Mesenchymal stem cell (in vitro differentiated cells and primary cell): ENCODE results near the gene ZNF469.

Experiments
- DNase-seq: peaks from one replicate; pipeline ENCODE4 v3.0.0-alpha.2; 2013
- H2AFZ ChIP-seq: one replicate; pipeline ENCODE4 v1.6.1; 2013; ENCODE audit warnings: low read depth, mild to moderate bottlenecking, control low read depth, inconsistent platforms, low read length, moderate library complexity
- H2AK5ac ChIP-seq: 2 replicates; pipeline ENCODE4 v1.6.1; 2013; ENCODE audit warnings: low read length, moderate library complexity, mild to moderate bottlenecking, inconsistent platforms; ENCODE audit not compliant: severe bottlenecking
- H2BK120ac ChIP-seq: one replicate; pipeline ENCODE4 v1.6.1; 2013; ENCODE audit warnings: low read depth, mild to moderate bottlenecking, inconsistent platforms, low read length, moderate library complexity
- H2BK12ac ChIP-seq, 2 experiments: one replicate each; pipeline ENCODE4 v1.6.1; 2013; ENCODE audit warnings: inconsistent platforms in 2 of 2, low read length in 2 of 2, mild to moderate bottlenecking in 2 of 2, moderate library complexity in 2 of 2, control low read depth in 1 of 2
- H2BK15ac ChIP-seq: one replicate; pipeline ENCODE4 v1.6.1; 2013; ENCODE audit warnings: mild to moderate bottlenecking, low read depth, inconsistent platforms; ENCODE audit not compliant: poor library complexity, severe bottlenecking
- H2BK5ac ChIP-seq: 2 replicates; pipeline ENCODE4 v1.6.1; 2013; ENCODE audit warnings: low read depth, mild to moderate bottlenecking, low read length, control low read depth, inconsistent platforms; ENCODE audit not compliant: poor library complexity, severe bottlenecking
- H3K14ac ChIP-seq, 2 experiments: one replicate each; pipeline ENCODE4 v1.6.1; 2013; ENCODE audit warnings: inconsistent platforms in 2 of 2, low read length in 2 of 2, control low read depth in 1 of 2, mild to moderate bottlenecking in 1 of 2, moderate library complexity in 1 of 2
- H3K18ac ChIP-seq, 2 experiments: one replicate each; pipeline ENCODE4 v1.6.1; 2013; ENCODE audit warnings: inconsistent platforms in 2 of 2, low read length in 2 of 2, control low read depth in 1 of 2, low read depth in 1 of 2, mild to moderate bottlenecking in 1 of 2
- H3K23ac ChIP-seq, 2 experiments: one replicate each; pipeline ENCODE4 v1.6.1; 2013; ENCODE audit warnings: inconsistent platforms in 2 of 2, low read length in 2 of 2, mild to moderate bottlenecking in 2 of 2, moderate library complexity in 2 of 2, control low read depth in 1 of 2
- H3K27ac ChIP-seq: 2 replicates; pipeline ENCODE4 v1.5.1; 2013; ENCODE audit warnings: mild to moderate bottlenecking, moderate library complexity, low read length, control low read depth, inconsistent platforms; ENCODE audit not compliant: poor library complexity, severe bottlenecking
- H3K27me3 ChIP-seq, 2 experiments: 2 replicates each; pipeline versions ENCODE4 v1.6.1 to v1.7.0; 2013; ENCODE audit warnings: low read length in 2 of 2, mild to moderate bottlenecking in 2 of 2, moderate library complexity in 2 of 2, control low read depth in 1 of 2, inconsistent platforms in 1 of 2; ENCODE audit not compliant: control insufficient read depth in 1 of 2, insufficient read depth in 1 of 2
- H3K36me3 ChIP-seq, 2 experiments: 2 replicates each; pipeline versions ENCODE4 v1.6.1 to v1.7.0; 2013; ENCODE audit warnings: low read length in 2 of 2, control low read depth in 1 of 2, inconsistent platforms in 1 of 2, low read depth in 1 of 2, mild to moderate bottlenecking in 1 of 2; ENCODE audit not compliant: insufficient read depth in 2 of 2, control insufficient read depth in 1 of 2
- H3K4ac ChIP-seq, 2 experiments: one replicate each; pipeline ENCODE4 v1.6.1; 2013; ENCODE audit warnings: inconsistent platforms in 2 of 2, low read length in 2 of 2, mild to moderate bottlenecking in 2 of 2, moderate library complexity in 2 of 2, control low read depth in 1 of 2, low read depth in 1 of 2
- H3K4me1 ChIP-seq: 2 replicates; pipeline ENCODE4 v1.6.1; 2013; ENCODE audit warnings: low read depth, low read length, control low read depth; ENCODE audit not compliant: control insufficient read depth, insufficient read depth
- H3K4me2 ChIP-seq: 2 replicates; pipeline ENCODE4 v1.6.1; 2013; ENCODE audit warnings: low read length, mild to moderate bottlenecking, inconsistent platforms; ENCODE audit not compliant: poor library complexity, severe bottlenecking
- H3K4me3 ChIP-seq, 2 experiments: 2 replicates each; pipeline versions ENCODE4 v1.5.1 to v1.7.0; 2013; ENCODE audit warnings: low read length in 2 of 2, mild to moderate bottlenecking in 2 of 2, control low read depth in 1 of 2, low read depth in 1 of 2; ENCODE audit not compliant: insufficient read depth in 1 of 2
- H3K79me1 ChIP-seq: replicated peaks from 2 replicates; pipeline ENCODE4 v1.6.1; 2013; ENCODE audit warnings: mild to moderate bottlenecking, control low read depth, low read length, inconsistent platforms; ENCODE audit not compliant: poor library complexity, severe bottlenecking
- H3K9ac ChIP-seq: 2 replicates; pipeline ENCODE4 v1.7.0; 2013; ENCODE audit warnings: mild to moderate bottlenecking, low read length, moderate library complexity
- H3K9me3 ChIP-seq: 2 replicates; pipeline ENCODE4 v1.7.0; 2013; ENCODE audit warnings: mild to moderate bottlenecking, low read length; ENCODE audit not compliant: control insufficient read depth
- H4K8ac ChIP-seq: one replicate; pipeline ENCODE4 v1.6.1; 2013; ENCODE audit warnings: inconsistent platforms, mild to moderate bottlenecking, low read length, moderate library complexity
- H4K91ac ChIP-seq: one replicate; pipeline ENCODE4 v1.6.1; 2013; ENCODE audit warnings: mild to moderate bottlenecking, low read length, inconsistent platforms
- WGBS: methylation state at CpG from one replicate; pipeline ENCODE4 v1.1.7; 2013; ENCODE audit warnings: mixed read lengths; 5-methylcytosine and 5-hydroxymethylcytosine counted together

Gene ZNF469

GRCh38 chr16:88356124-88356726, 26.5 kb upstream of the ZNF469 start:
- no peaks in the 10 kb centered on the region for H3K9me3 ChIP-seq
- H3K23ac ChIP-seq = no peak overlapping the region
- H2BK120ac ChIP-seq = no peak overlapping the region
- H3K4me3 ChIP-seq = no peak overlapping the region
- H2BK12ac ChIP-seq = no peak overlapping the region
- no peak overlapping the region for H3K4me2 ChIP-seq
- DNase-seq = peak; percentile 27
- no peak overlapping the region for H4K91ac ChIP-seq
- H3K18ac ChIP-seq = no peak overlapping the region
- H3K4ac ChIP-seq = no peak overlapping the region
- no peaks in the 10 kb centered on the region for H3K36me3 ChIP-seq
- no peak overlapping the region for H3K9ac ChIP-seq
- peaks cover 5 to 27% of the 10 kb centered on the region in 2 experiments for H3K27me3 ChIP-seq
- no peak overlapping the region for H2AFZ ChIP-seq
- no peak overlapping the region for H3K14ac ChIP-seq
- H2AK5ac ChIP-seq = no peak overlapping the region
- no peaks in the 10 kb centered on the region for H3K79me1 ChIP-seq
- no peak overlapping the region for H2BK5ac ChIP-seq
- H3K27ac ChIP-seq = no peak overlapping the region
- peak overlapping the region; percentile 30 for H2BK15ac ChIP-seq
- H4K8ac ChIP-seq = no peak overlapping the region
- 95% methylated on average over 13 of the region's 15 CpGs for WGBS
- peaks cover 8% of the 10 kb centered on the region for H3K4me1 ChIP-seq

GRCh38 chr16:88356727-88357199, 26.0 kb upstream of the ZNF469 start:
- no peak overlapping the region for H4K91ac ChIP-seq
- WGBS = 91% methylated on average over 13 of the region's 13 CpGs
- H2AK5ac ChIP-seq = no peak overlapping the region
- no peak overlapping the region for H4K8ac ChIP-seq
- H3K4me3 ChIP-seq = no peak overlapping the region
- no peak overlapping the region for H2AFZ ChIP-seq
- no peak overlapping the region for H2BK15ac ChIP-seq
- H3K27ac ChIP-seq = no peak overlapping the region
- H3K18ac ChIP-seq = peak overlapping the region in 1 of 2 experiments; percentile 34
- H2BK5ac ChIP-seq = no peak overlapping the region
- H3K9ac ChIP-seq = no peak overlapping the region
- no peak overlapping the region for H3K14ac ChIP-seq
- H3K9me3 ChIP-seq = peaks cover under 1% of the 10 kb centered on the region
- peak overlapping the region in 1 of 2 experiments; percentile 67 for H2BK12ac ChIP-seq
- H3K4me2 ChIP-seq = no peak overlapping the region
- H3K4ac ChIP-seq = no peak overlapping the region
- H2BK120ac ChIP-seq = no peak overlapping the region
- H3K79me1 ChIP-seq = no peaks in the 10 kb centered on the region
- DNase-seq = no peak
- no peak overlapping the region for H3K23ac ChIP-seq
- no peaks in the 10 kb centered on the region for H3K36me3 ChIP-seq
- peaks cover 8% of the 10 kb centered on the region for H3K4me1 ChIP-seq
- H3K27me3 ChIP-seq = peaks cover 7 to 31% of the 10 kb centered on the region in 2 experiments

GRCh38 chr16:88357317-88358022, 25.3 kb upstream of the ZNF469 start:
- H4K91ac ChIP-seq = no peak overlapping the region
- no peak for DNase-seq
- H3K14ac ChIP-seq = no peak overlapping the region
- no peak overlapping the region for H2BK5ac ChIP-seq
- peak overlapping the region; percentile 56 for H2AFZ ChIP-seq
- peak overlapping the region in 1 of 2 experiments; percentile 70 for H3K23ac ChIP-seq
- H3K9me3 ChIP-seq = peaks cover 8% of the 10 kb centered on the region
- H3K79me1 ChIP-seq = no peaks in the 10 kb centered on the region
- no peak overlapping the region for H2BK12ac ChIP-seq
- no peak overlapping the region for H3K18ac ChIP-seq
- no peak overlapping the region for H4K8ac ChIP-seq
- no peak overlapping the region for H3K27ac ChIP-seq
- peaks cover 8% of the 10 kb centered on the region for H3K4me1 ChIP-seq
- 93% methylated on average over 26 of the region's 26 CpGs for WGBS
- H3K36me3 ChIP-seq = no peaks in the 10 kb centered on the region
- peaks cover 8 to 38% of the 10 kb centered on the region in 2 experiments for H3K27me3 ChIP-seq
- no peak overlapping the region for H3K4ac ChIP-seq
- no peak overlapping the region for H3K4me2 ChIP-seq
- H2AK5ac ChIP-seq = no peak overlapping the region
- H2BK15ac ChIP-seq = no peak overlapping the region
- no peak overlapping the region for H2BK120ac ChIP-seq
- no peak overlapping the region for H3K9ac ChIP-seq
- H3K4me3 ChIP-seq = no peak overlapping the region

- Histone ChIP-seq H3K4me3 (no peak overlapping the region), H3K4ac (no peak overlapping the region), H3K4me2 (no peak overlapping the region), H3K9ac (no peak overlapping the region), H3K23ac (peak overlapping the region in 1 of 2 experiments; percentile 70), H2BK15ac (no peak overlapping the region), H3K27me3 (peaks cover 8 to 42% of the 10 kb centered on the region in 2 experiments), H3K79me1 (no peaks in the 10 kb centered on the region), H3K14ac (no peak overlapping the region), H2BK5ac (no peak overlapping the region), H2AK5ac (no peak overlapping the region), H2BK120ac (no peak overlapping the region), H3K18ac (no peak overlapping the region), H3K9me3 (peaks cover 13% of the 10 kb centered on the region), H4K91ac (no peak overlapping the region), H4K8ac (no peak overlapping the region), H3K36me3 (no peaks in the 10 kb centered on the region), H2BK12ac (no peak overlapping the region), H3K4me1 (peaks cover 8% of the 10 kb centered on the region), H2AFZ (no peak overlapping the region), H3K27ac (no peak overlapping the region)
- no peak for DNase-seq
- WGBS = 84% methylated on average over 16 of the region's 16 CpGs
These were observed 24.7 kb upstream of the ZNF469 start for GRCh38 chr16:88358023-88358420.
